Activated CD4-positive, alpha-beta T cell treated with anti-CD3 and anti-CD28 coated beads, Interleukin-2, amount 10 ng/mL, durations not matched to agents 24 days and 14 days (primary cell): Measurements from ENCODE around the gene GIT1. TPM values are rescaled to one million over a fixed set of nuclear protein-coding genes. Genes with fewer than 3 reads are reported as not detected.
A peak's percentile ranks its signal among the peaks of the same experiment; 100 is the strongest.

Experiments
- DNase-seq: peaks from one replicate; pipeline ENCODE4 v3.0.0; 2022
- H3K27ac Mint-ChIP-seq: one replicate; pipeline ENCODE4 v1.8.0; 2022; ENCODE audit warnings: mild to moderate bottlenecking, mixed read lengths
- H3K27me3 Mint-ChIP-seq: one replicate; pipeline ENCODE4 v1.8.0; 2022; ENCODE audit warnings: mixed read lengths
- H3K36me3 Mint-ChIP-seq: one replicate; pipeline ENCODE4 v1.8.0; 2022; ENCODE audit warnings: low read depth, mild to moderate bottlenecking, mixed read lengths
- H3K4me1 Mint-ChIP-seq: one replicate; pipeline ENCODE4 v1.8.0; 2021; ENCODE audit warnings: mixed read lengths
- H3K4me3 Mint-ChIP-seq: one replicate; pipeline ENCODE4 v1.8.0; 2022; ENCODE audit warnings: mild to moderate bottlenecking, moderate library complexity, mixed read lengths
- H3K9me3 Mint-ChIP-seq: one replicate; pipeline ENCODE4 v1.8.0; 2021; ENCODE audit warnings: mixed read lengths
- intact Hi-C: fragments of 100-400 bp; cut with micrococcal nuclease; formaldehyde crosslinking; loops from one replicate; pipeline ENCODE4 v1.15.1; 2023
- total RNA-seq: library from RNA; stranded (reverse); gene quantifications from 2 replicates; pipeline ENCODE4 v1.2.3, GENCODE V29; 2022

Gene GIT1, protein sequence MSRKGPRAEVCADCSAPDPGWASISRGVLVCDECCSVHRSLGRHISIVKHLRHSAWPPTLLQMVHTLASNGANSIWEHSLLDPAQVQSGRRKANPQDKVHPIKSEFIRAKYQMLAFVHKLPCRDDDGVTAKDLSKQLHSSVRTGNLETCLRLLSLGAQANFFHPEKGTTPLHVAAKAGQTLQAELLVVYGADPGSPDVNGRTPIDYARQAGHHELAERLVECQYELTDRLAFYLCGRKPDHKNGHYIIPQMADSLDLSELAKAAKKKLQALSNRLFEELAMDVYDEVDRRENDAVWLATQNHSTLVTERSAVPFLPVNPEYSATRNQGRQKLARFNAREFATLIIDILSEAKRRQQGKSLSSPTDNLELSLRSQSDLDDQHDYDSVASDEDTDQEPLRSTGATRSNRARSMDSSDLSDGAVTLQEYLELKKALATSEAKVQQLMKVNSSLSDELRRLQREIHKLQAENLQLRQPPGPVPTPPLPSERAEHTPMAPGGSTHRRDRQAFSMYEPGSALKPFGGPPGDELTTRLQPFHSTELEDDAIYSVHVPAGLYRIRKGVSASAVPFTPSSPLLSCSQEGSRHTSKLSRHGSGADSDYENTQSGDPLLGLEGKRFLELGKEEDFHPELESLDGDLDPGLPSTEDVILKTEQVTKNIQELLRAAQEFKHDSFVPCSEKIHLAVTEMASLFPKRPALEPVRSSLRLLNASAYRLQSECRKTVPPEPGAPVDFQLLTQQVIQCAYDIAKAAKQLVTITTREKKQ
- total RNA-seq, result 91.3 and 91.4 TPM in 2 replicates

DNA sequence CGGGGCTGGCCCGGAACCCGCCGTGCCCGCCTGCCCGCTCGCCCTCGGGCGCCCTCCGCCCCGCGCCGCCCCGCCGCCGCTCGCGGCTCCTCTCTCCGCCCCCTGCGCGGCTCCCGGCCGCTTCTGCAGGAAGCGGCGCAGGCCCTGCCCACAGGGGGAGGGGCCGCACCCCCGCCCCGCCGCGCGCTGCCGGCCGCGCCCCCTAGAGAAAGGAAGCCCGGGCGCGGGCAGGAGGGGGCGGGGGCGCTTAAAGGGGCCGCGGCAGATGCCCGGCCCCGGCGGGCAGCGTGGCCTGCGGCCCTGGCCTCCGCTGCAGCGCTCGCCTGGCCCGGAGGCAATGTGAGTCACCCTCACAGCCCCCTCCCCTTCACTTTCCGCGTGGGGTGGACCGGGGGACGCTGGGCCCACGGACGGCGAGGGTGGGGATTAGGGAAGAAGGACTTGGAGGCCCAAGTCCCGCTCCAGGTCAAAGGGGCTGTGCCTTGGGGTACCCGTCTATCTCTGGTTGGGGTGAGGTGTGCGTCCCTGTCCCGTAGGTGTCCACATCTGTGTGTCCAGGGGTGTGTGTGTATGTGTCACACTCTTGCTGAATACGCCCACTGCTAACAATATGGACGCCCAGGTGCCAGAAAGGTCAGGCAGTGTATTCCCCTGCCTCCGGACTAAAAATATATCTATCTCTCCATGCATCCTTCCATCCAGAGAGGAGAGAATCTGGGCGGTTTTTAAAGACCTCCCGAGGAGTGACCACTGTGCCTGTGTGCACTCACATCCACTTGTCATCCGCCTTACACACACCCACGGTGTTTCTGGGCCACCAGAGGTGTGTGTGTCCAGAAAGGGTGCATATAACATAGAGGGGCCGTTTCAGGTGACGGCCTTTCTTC is at the start of gene GIT1:
Gene GIT1, minus strand, starts transcription at position 125 of the 887 bp plus-strand sequence. CDS start 270 bp downstream, outside the sequence.
- intact Hi-C loops, result loop anchor here (1.0 kb wide), 1 partner anchor 21 kb away; the partner anchor contains the start of gene TP53I13
- peaks cover 2% of the 10 kb centered on the region for H3K36me3 Mint-ChIP-seq
- peak within 1 kb of the TSS; percentile 92 for H3K4me3 Mint-ChIP-seq
- no peaks in the 10 kb centered on the region for H3K9me3 Mint-ChIP-seq
- peak; percentile 96 for DNase-seq
- H3K4me1 Mint-ChIP-seq, result peaks cover 52% of the 10 kb centered on the region
- peak within 1 kb of the TSS; percentile 95 for H3K27ac Mint-ChIP-seq
- H3K27me3 Mint-ChIP-seq, result no peaks in the 10 kb centered on the region

DNA sequence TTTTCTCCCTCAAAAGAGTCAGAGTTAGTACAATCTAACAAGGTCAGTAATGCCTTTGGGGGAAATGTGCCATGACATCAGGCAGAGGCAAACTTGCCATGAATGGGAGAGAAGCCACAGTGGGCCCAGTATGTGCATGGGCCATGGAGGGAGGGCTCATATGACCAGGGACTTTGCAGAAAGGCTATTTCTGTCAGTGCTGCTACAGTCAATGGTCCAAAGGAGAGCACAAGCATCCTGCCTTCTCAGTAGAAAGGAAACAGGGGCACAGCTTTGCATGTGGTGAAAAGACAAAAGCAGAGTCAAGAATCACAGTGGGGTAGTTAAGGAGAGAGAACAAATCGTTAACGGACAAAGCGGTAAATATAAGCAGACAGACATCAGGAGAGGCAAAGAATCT is 44.4 kb upstream of the GIT1 start:
- intact Hi-C loops, result no loop called here
- peaks cover 50% of the 10 kb centered on the region for H3K36me3 Mint-ChIP-seq
- H3K4me1 Mint-ChIP-seq, result peaks cover 17% of the 10 kb centered on the region
- H3K27me3 Mint-ChIP-seq, result no peaks in the 10 kb centered on the region
- no peak for DNase-seq
- no peaks in the 10 kb centered on the region for H3K9me3 Mint-ChIP-seq
- no peak overlapping the region for H3K27ac Mint-ChIP-seq
- H3K4me3 Mint-ChIP-seq, result no peak overlapping the region

DNA sequence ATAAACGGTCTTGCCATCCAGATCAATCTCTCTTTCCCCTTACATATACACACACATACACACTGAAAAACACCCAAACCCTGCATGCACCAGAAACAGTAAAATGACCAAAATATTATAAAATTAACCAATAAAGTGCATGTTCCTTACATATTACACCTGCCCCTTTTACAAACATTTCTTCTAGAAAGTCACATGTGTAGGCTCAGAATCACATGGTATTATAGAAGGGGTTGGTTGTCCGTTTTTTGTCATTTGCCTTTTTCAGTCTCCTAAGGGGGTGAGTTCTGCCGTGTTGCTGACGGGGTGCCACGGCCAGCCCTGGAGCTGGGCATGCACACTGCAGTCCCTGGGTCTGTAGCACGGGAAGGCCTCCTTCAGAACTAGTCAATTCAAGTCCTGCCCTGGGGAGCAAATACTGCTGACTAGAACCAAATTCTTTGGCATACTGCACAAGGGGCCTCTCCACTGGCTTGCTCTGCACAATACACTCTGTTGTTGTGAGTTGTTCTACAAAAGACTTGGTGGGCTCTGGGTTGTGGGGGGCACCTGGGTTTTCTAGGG is 41.3 kb upstream of the GIT1 start:
- H3K27ac Mint-ChIP-seq, result no peak overlapping the region
- no peak overlapping the region for H3K4me3 Mint-ChIP-seq
- H3K4me1 Mint-ChIP-seq, result peaks cover 34% of the 10 kb centered on the region
- DNase-seq, result peak; percentile 48
- no peaks in the 10 kb centered on the region for H3K27me3 Mint-ChIP-seq
- intact Hi-C loops, result no loop called here
- no peaks in the 10 kb centered on the region for H3K9me3 Mint-ChIP-seq
- peaks cover 49% of the 10 kb centered on the region for H3K36me3 Mint-ChIP-seq

DNA sequence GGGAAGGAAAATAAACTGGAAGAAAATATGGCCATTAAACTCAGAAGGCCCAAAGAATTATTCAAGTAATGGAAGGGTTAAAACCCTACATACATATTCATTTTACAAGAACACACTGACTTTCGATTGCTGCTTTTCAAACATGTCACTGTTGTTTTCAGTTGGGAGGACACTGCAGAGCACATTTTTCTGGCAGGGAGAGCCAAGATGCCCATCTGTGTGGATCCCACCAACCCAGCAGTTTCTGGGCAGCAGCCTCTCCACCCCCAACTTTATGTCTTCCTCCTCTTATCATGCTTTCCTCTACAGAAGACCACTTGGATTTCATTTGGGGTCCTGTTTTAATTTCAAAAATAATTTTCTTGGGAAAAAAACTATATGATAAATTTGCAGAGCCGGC is 40.4 kb upstream of the GIT1 start:
- Mint-ChIP-seq H3K27ac (no peak overlapping the region), H3K4me3 (no peak overlapping the region), H3K27me3 (no peaks in the 10 kb centered on the region), H3K36me3 (peaks cover 43% of the 10 kb centered on the region), H3K4me1 (peaks cover 41% of the 10 kb centered on the region), H3K9me3 (no peaks in the 10 kb centered on the region)
- intact Hi-C loops, result no loop called here
- no peak for DNase-seq

DNA sequence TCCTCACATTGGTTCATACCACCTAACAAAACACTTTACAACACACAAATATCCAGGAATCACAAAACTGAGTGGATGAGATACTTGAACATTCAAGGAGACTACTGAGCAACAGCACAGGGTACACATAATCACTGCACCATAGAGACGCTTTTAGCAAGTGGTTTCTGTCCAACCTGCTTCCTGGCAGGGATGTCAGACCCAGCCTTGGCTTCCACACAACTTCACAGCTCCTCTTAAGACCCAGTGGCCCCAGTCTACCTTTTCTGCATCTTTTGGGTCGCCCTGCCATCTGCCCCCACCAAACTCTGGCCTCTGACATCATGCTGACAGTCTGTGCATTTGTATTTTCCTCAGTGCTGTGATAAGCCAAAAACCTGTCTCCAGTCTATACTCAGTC is 39.2 kb upstream of the GIT1 start:
- H3K4me3 Mint-ChIP-seq, result no peak overlapping the region

DNA sequence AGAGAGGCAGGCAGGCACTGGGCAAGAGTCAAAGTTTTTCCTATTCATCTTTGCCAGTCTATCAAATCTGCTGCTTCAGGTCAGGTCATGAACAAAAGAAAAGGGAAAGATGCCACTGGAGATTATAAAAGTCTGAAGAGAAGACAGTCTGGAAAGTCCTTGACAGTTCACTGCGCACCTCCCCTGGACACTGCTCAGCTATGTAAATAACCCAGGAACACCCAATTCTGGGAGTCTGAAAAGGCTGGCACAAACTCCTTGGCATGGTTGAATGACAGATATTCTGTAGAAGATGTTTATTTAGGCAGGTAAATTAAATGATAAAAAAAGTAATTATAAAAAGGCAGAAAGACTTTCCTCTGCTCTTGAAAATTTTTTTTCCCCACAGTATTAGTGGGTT is 38.5 kb upstream of the GIT1 start:
- no peaks in the 10 kb centered on the region for H3K27me3 Mint-ChIP-seq
- H3K4me3 Mint-ChIP-seq, result no peak overlapping the region
- no peak for DNase-seq
- H3K36me3 Mint-ChIP-seq, result peaks cover 33% of the 10 kb centered on the region
- H3K4me1 Mint-ChIP-seq, result peaks cover 53% of the 10 kb centered on the region
- intact Hi-C loops, result no loop called here
- H3K27ac Mint-ChIP-seq, result peak overlapping the region; percentile 67
- H3K9me3 Mint-ChIP-seq, result no peaks in the 10 kb centered on the region

More for the DNA sequence above, 39.2 kb upstream of the GIT1 start:
- Mint-ChIP-seq H3K4me1 (peaks cover 46% of the 10 kb centered on the region), H3K27ac (peak overlapping the region; percentile 67), H3K27me3 (no peaks in the 10 kb centered on the region), H3K9me3 (no peaks in the 10 kb centered on the region), H3K36me3 (peaks cover 36% of the 10 kb centered on the region)
- DNase-seq, result no peak
- intact Hi-C loops, result no loop called here

DNA sequence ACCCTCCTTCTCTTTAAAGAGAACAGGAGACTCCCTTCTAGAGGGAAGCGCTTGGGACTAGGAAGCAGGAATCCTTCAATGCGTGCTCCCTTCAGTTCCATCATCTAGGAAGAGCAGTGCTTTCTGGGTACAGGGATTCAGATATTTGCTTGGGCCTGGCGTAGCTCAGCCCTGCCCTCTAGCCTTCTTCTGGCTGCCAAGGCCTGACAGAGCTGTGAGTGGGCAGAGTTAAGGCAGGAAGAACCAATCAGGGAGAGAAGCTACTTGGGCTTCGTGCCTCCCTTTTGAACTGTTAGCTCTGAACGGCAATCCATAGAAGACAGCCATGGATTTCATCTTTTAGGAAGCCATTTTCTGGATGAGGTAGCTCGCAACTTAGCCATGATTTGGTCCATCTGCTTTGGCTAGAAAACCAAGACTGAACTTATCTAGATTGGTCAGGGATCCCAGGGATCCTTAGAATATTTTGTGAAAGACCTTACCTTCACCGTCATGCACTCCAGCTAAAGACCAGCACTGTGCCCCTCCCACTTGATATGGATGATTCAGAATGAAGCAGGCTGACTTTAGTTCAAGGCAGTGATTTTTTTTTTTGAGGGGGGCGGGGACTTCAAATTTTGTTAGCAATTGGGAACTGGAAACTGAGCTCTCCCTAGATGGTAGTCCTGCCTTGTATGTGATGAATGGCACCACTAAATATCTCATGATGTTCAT is 35.7 kb upstream of the GIT1 start:
- Mint-ChIP-seq H3K27ac (peak overlapping the region; percentile 85), H3K36me3 (peaks cover 16% of the 10 kb centered on the region), H3K4me3 (no peak overlapping the region), H3K27me3 (no peaks in the 10 kb centered on the region), H3K4me1 (peaks cover 57% of the 10 kb centered on the region), H3K9me3 (no peaks in the 10 kb centered on the region)
- intact Hi-C loops, result loop anchor here (2.0 kb wide), 1 partner anchor 82 kb away; no protein-coding TSS in a partner anchor
- DNase-seq, result no peak

DNA sequence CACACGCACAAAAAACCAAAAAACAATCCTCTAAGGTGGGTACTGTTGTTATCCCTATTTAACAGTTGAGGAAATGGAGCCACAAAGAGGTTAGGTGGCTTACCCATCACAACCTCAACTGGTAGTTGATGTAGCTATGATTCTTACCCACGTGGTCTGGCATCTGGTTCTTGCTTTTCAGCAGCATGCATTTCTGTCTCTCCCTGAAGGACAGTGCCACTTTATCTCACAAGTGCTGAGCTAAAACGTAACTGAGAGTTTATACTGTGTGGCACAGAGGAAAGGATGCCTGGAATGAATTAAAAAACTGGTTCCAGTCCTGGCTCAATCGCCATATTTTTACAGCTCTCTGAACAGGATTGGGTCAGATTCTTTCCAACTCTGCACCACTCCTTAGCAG is 35.1 kb upstream of the GIT1 start:
- peaks cover 16% of the 10 kb centered on the region for H3K36me3 Mint-ChIP-seq
- H3K27me3 Mint-ChIP-seq, result no peaks in the 10 kb centered on the region
- H3K4me3 Mint-ChIP-seq, result no peak overlapping the region
- intact Hi-C loops, result loop anchor here (1.0 to 2.0 kb wide), 3 partner anchors 9 to 82 kb away; no protein-coding TSS in a partner anchor
- no peak for DNase-seq
- peaks cover 53% of the 10 kb centered on the region for H3K4me1 Mint-ChIP-seq
- peak overlapping the region; percentile 85 for H3K27ac Mint-ChIP-seq
- H3K9me3 Mint-ChIP-seq, result no peaks in the 10 kb centered on the region

DNA sequence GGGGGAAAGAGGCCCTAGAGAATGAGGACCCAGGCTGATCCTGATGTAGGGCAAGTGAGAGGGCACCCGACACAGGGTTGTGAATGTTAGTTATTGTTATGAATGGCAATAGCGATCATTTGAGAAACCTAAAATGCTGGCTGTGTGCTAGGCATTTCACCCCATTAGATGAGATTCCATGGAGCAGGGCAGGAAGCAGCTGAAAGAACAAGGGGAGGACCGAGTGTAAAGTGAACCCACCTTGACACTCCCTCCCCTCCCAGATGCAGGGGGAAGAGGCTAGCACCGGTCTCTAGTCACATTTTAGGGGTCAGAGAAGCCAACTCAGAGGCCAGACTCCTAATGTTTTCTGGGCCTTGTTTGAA is 33.8 kb upstream of the GIT1 start:
- Mint-ChIP-seq H3K27ac (peak overlapping the region; percentile 86), H3K4me3 (peak overlapping the region; percentile 82), H3K36me3 (peaks cover 6% of the 10 kb centered on the region), H3K9me3 (no peaks in the 10 kb centered on the region), H3K27me3 (no peaks in the 10 kb centered on the region), H3K4me1 (peaks cover 42% of the 10 kb centered on the region)
- no peak for DNase-seq
- intact Hi-C loops, result no loop called here

DNA sequence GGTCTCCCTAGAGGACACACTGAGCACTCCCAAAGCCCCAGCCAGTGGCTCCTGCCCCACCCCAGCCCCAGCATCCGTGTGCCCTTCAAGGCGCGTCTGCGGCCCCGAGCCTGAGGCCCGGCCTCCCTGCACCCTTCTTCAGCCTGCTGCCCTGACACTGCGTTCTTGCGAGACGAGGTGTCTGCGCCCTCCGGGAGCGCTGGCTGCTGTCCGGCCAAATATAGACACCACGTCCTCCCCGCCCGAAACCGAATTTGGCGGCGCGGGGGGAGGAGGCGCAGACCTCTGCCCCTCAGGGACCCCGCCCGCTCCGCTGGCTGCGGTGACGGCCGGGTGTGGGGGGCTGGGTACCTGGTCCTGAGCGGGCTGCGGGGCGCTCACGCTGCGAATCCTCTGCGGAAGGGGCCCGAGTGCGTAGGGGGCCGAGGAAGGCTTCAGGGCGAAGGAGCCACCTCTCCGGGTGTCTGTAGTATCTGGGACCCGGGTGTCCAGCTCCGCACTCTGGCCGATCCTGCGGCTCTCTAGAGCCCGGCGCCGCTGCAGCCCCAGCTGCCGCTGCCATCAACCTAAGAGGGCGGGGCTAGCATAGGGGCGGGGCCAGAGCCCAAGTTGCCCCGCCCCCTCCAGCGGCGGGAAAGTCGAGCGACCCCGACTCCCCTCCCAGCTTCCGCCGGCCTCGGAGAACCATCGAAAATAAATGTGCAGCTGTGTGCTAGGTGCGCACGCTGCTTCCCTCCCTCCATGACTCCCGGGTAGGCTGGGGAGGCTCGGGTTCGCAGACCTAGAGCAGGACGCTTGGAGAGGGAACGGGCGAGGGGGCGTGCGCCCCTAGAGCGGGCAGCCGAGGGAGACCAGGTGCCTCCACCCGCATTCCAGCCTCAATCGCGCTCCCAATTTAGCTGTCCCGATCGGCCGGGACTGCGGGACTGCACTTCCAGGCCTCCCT is 33.2 kb upstream of the GIT1 start, which contains the start of gene CORO6:
Gene CORO6, minus strand, starts transcription at position 576 of the 946 bp plus-strand sequence. CDS start 1,491 bp downstream, outside the sequence.
- H3K9me3 Mint-ChIP-seq, result no peaks in the 10 kb centered on the region
- intact Hi-C loops, result no loop called here
- peak within 1 kb of the TSS; percentile 82 for H3K4me3 Mint-ChIP-seq
- peaks cover 4% of the 10 kb centered on the region for H3K36me3 Mint-ChIP-seq
- H3K4me1 Mint-ChIP-seq, result peaks cover 41% of the 10 kb centered on the region
- DNase-seq, result peak; percentile 90
- H3K27ac Mint-ChIP-seq, result peak within 1 kb of the TSS; percentile 86
- no peaks in the 10 kb centered on the region for H3K27me3 Mint-ChIP-seq

DNA sequence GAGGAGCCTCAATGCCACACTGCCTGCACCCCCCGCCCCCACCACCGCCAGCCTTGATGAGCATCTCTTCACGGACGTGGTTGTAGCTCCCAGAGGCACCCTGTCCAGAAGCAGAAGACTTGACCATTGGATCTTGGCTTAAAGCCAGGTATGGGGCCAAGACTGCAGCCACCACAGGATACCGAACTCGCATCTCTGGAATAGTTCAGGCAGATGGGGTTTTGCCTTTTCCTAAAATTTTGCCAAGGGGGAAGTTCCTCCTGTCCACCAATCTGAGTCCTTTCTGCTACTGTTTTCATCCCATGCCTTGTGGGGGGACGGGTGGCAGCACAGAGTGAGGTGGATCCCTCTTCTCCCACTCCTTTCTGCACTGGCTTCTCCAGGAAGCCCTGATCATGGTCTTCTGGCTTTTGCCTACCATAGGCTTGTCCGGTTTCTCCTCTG is 32.3 kb upstream of the GIT1 start:
- intact Hi-C loops, result no loop called here
- Mint-ChIP-seq H3K27me3 (peaks cover 4% of the 10 kb centered on the region), H3K9me3 (no peaks in the 10 kb centered on the region), H3K27ac (no peak overlapping the region), H3K36me3 (peaks cover 3% of the 10 kb centered on the region), H3K4me1 (peaks cover 45% of the 10 kb centered on the region), H3K4me3 (peak overlapping the region; percentile 82)
- DNase-seq, result no peak
